H7 (cell line): Measurements from ENCODE around the gene PHOSPHO2. TPM values are rescaled to one million over a fixed set of nuclear protein-coding genes. Genes with fewer than 3 reads are reported as not detected.

Source experiments
- DNase-seq: peaks from one replicate; pipeline ENCODE4 v3.0.0; 2012
- H3K27me3 ChIP-seq: 2 replicates; pipeline ENCODE4 v1.6.0; 2011; ENCODE audit warnings: mild to moderate bottlenecking, low read length; ENCODE audit not compliant: control insufficient read depth, insufficient read depth
- H3K36me3 ChIP-seq: replicated peaks from 2 replicates; pipeline ENCODE4 v1.5.1; 2011; ENCODE audit warnings: low read length; ENCODE audit not compliant: control insufficient read depth, insufficient read depth
- H3K4me3 ChIP-seq: 2 replicates; pipeline ENCODE4 v1.5.1; 2011; ENCODE audit warnings: low read depth, mild to moderate bottlenecking, control low read depth, low read length, moderate library complexity; ENCODE audit not compliant: insufficient read depth
- total RNA-seq: library from RNA; depleted of rRNA; stranded (reverse); fragments of >200 nt; shearing (Covaris generic); gene quantifications from 2 replicates; pipeline ENCODE4 v1.2.3, GENCODE V29; 2014; rRNA removed

PHOSPHO2 gene
- total RNA-seq, 1 experiment from 2014 or later, result 2.4 TPM

DNA sequence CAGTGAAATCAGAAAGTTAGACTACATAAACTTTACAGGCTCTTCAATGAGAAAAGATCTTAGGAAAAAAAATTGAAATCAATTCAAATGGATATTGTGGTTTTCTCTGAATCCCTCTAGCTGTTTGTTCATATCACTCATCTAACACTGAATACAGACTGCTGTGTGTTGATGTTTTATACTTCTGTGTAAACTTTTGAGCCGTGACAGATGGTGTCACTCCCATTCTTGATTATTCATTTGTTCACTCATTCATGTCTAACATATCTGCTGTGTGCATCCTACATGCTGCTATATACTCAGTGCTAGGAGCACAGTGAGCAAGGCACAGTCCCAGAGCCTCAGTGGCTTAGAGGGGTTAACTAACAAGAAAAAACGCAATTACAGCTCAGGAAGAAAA is 52.0 kb downstream of the PHOSPHO2 start:
- H3K27me3 ChIP-seq, result no peaks in the 10 kb centered on the region
- no peak overlapping the region for H3K4me3 ChIP-seq
- no peak for DNase-seq
- H3K36me3 ChIP-seq, result peaks cover 14% of the 10 kb centered on the region

DNA sequence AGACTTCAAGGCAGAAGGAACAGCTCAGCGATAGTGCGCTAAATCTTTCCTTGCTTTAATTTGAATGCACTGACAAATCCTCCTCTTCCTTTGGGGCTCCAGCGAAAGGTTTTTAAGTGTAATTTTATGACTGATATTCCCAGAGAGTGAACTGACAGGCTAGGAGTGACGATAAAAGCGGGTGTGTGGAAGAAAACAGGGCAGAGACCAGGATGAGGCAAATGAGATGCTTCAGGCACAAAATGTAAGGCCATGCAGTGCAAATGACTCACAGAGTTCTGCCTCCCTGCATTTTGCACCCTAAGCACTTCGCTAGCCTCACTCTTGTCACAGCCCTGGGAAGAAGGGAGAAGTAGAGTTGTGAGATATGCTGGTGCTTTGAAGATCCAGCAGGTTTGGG is 54.0 kb downstream of the PHOSPHO2 start:
- Histone ChIP-seq H3K36me3 (peaks cover 8% of the 10 kb centered on the region), H3K4me3 (no peak overlapping the region), H3K27me3 (no peaks in the 10 kb centered on the region)
- no peak for DNase-seq

Other genes starting within 250 kb of the PHOSPHO2 start
- gene BBS5, start 215.0 kb upstream of the PHOSPHO2 start, total RNA-seq, result 1.3 and 1.9 TPM in 2 replicates
- gene KLHL41, start 184.8 kb upstream of the PHOSPHO2 start, total RNA-seq, result not detected in 2 replicates
- gene FASTKD1, start 120.6 kb upstream of the PHOSPHO2 start, total RNA-seq, result 42.1 and 46.0 TPM in 2 replicates
- gene PPIG, start 110.1 kb upstream of the PHOSPHO2 start, total RNA-seq, result 25.6 and 44.8 TPM in 2 replicates
- gene CFAP210, start 64 bp upstream of the PHOSPHO2 start, total RNA-seq, result 0.28 TPM in 1 of 2 replicates, not detected in the other
- gene KLHL23, start 39.4 kb downstream of the PHOSPHO2 start, total RNA-seq, result 52.3 and 57.0 TPM in 2 replicates
- 110 and 169 TPM in 2 replicates for gene SSB, start 104.4 kb downstream of the PHOSPHO2 start, total RNA-seq
- 61.5 and 80.7 TPM in 2 replicates for gene METTL5, start 130.4 kb downstream of the PHOSPHO2 start, total RNA-seq
- gene UBR3, start 133.0 kb downstream of the PHOSPHO2 start, total RNA-seq, result 9.3 and 11.8 TPM in 2 replicates